ENCODE results near the gene CLDN17. TPM values are rescaled to one million over a fixed set of nuclear protein-coding genes. Genes with fewer than 3 reads are reported as not detected.

CLDN17 gene
- total and polyA plus RNA-seq, 2 of the 4 experiments (the other 2 are of a cell fraction), result not detected

GRCh38 chr21:30193201-30193600 lies 26.6 kb upstream of the CLDN17 start:
- H3K4me1 ChIP-seq (ENCODE audit: control insufficient read depth, insufficient read depth, low read length), result no peaks in the 10 kb centered on the region
- WGBS, 2 experiments (ENCODE audit: extremely low coverage in 2 of 2, insufficient read length in 1 of 2), result no CpG with 5 or more reads among the region's 2 CpGs

More at GRCh38 chr21:30193201-30193600, 26.6 kb upstream of the CLDN17 start:
- no peak for TF ChIP-seq CTCF (conservative IDR thresholded peaks at IDR 0.05; ENCODE audit: low read depth, low read length)
- TF ChIP-seq RCOR1 (IDR thresholded peaks at IDR 0.05; ENCODE audit: insufficient replicate concordance, low read length), result no peak
- TF ChIP-seq POLR2A (IDR thresholded peaks at IDR 0.05; ENCODE audit: low read depth, low read length), result no peak
- no peak for TF ChIP-seq CEBPB (IDR thresholded peaks at IDR 0.05; ENCODE audit: low read depth, low read length)
- no peak for TF ChIP-seq FOS (IDR thresholded peaks at IDR 0.05; ENCODE audit: low read depth, low read length)
- TF ChIP-seq CHD1 (IDR thresholded peaks at IDR 0.05; ENCODE audit: low read depth, low read length), result no peak
- no peak for TF ChIP-seq MAFK (IDR thresholded peaks at IDR 0.05; ENCODE audit: low read depth, low read length)
- TF ChIP-seq USF2 (IDR thresholded peaks at IDR 0.05; ENCODE audit: low read depth, low read length), result no peak
- TF ChIP-seq BHLHE40 (IDR thresholded peaks at IDR 0.05; ENCODE audit: low read depth, low read length), result no peak
- no peak for TF ChIP-seq ELK1 (IDR thresholded peaks at IDR 0.05; ENCODE audit: borderline replicate concordance, low read depth, low read length)
- TF ChIP-seq MAZ (IDR thresholded peaks at IDR 0.05; ENCODE audit: borderline replicate concordance, low read depth, low read length), result no peak
- TF ChIP-seq RAD21 (IDR thresholded peaks at IDR 0.05; ENCODE audit: low read length), result no peak
- no peak for TF ChIP-seq MXI1 (IDR thresholded peaks at IDR 0.05; ENCODE audit: borderline replicate concordance, low read depth, low read length)
- no peak for TF ChIP-seq RFX5 (IDR thresholded peaks at IDR 0.05; ENCODE audit: low read depth, low read length)
- no peak for TF ChIP-seq NFE2L2 (IDR thresholded peaks at IDR 0.05; ENCODE audit: low read depth, low read length)
- no peak overlapping the region for H4K5ac ChIP-seq (ENCODE audit: low read depth, low read length)
- DNase-seq (no peak), ATAC-seq (ENCODE audit: low read depth) (no peak)
- H4K91ac ChIP-seq (ENCODE audit: insufficient read depth, low read depth, low read length), result no peak overlapping the region
- H3K23ac ChIP-seq (ENCODE audit: low read depth, low read length), result no peak overlapping the region
- CTCF ChIA-PET, result no interaction called here
- H2AK9ac ChIP-seq (replicated peaks; ENCODE audit: low read depth, low read length, poor library complexity), result no peak overlapping the region
- no peaks in the 10 kb centered on the region for H3K79me1 ChIP-seq (ENCODE audit: low read depth in 1 of 2, low read length in 2 of 2)
- H3K27me3 ChIP-seq (ENCODE audit: control insufficient read depth, insufficient read depth, low read length), result no peaks in the 10 kb centered on the region
- H2BK15ac ChIP-seq (ENCODE audit: low read depth, low read length), result no peak overlapping the region
- H4K20me1 ChIP-seq (ENCODE audit: insufficient read depth, low read length), result no peaks in the 10 kb centered on the region
- POLR2A ChIA-PET (ENCODE audit: unreplicated experiment), result no interaction called here
- no TSS peak for BruUV-seq (replicated peaks)
- dilution Hi-C loops (cut with HindIII; ENCODE audit: low sequenced_read_pairs, unreplicated experiment), result no loop called here
- H2AFZ ChIP-seq (replicated peaks; ENCODE audit: low read length, poor library complexity), result no peak overlapping the region
- H3K4ac ChIP-seq (ENCODE audit: low read depth, low read length), result no peak overlapping the region
- H3K27ac ChIP-seq (ENCODE audit: insufficient read depth, low read length), result no peak overlapping the region
- no peak overlapping the region for H3K14ac ChIP-seq (replicated peaks; ENCODE audit: low read depth, low read length)
- H3K18ac ChIP-seq (ENCODE audit: low read depth, low read length), result no peak overlapping the region
- no peak overlapping the region for H2BK5ac ChIP-seq (ENCODE audit: low read depth, low read length, poor library complexity, severe bottlenecking)
- intact Hi-C loops (cut with micrococcal nuclease), result no loop called here
- H3K9ac ChIP-seq (ENCODE audit: low read depth, low read length), result no peak overlapping the region
- no peaks in the 10 kb centered on the region for H3K9me1 ChIP-seq (ENCODE audit: insufficient read depth, low read length)
- in situ Hi-C loops (cut with MboI; ENCODE audit: low sequenced_read_pairs), result no loop called here
- H3K4me2 ChIP-seq (ENCODE audit: low read depth, low read length), result no peak overlapping the region
- no peak overlapping the region for H4K8ac ChIP-seq (ENCODE audit: low read depth in 2 of 2, low read length in 2 of 2)
- no peaks in the 10 kb centered on the region for H3K36me3 ChIP-seq (ENCODE audit: control insufficient read depth, insufficient read depth, low read length)
- H3K4me3 ChIP-seq (ENCODE audit: insufficient read depth, low read depth, low read length), result no peak overlapping the region
- H3K9me3 ChIP-seq (ENCODE audit: control insufficient read depth, insufficient read depth, low read length), result peaks cover 7% of the 10 kb centered on the region
- no peak overlapping the region for H3K56ac ChIP-seq (ENCODE audit: extremely low read depth, insufficient read depth, low read length)
- no peak overlapping the region for H2BK20ac ChIP-seq (ENCODE audit: low read depth, low read length)
- no peak overlapping the region for H2AK5ac ChIP-seq (ENCODE audit: low read depth, low read length)
- no peak overlapping the region for H2BK120ac ChIP-seq (ENCODE audit: low read depth, low read length)
